K562 (cell line): Measurements from ENCODE around the gene GOLGB1. TPM values are rescaled to one million over a fixed set of nuclear protein-coding genes. Genes with fewer than 3 reads are reported as not detected.

Experiments used
- BHLHE40 ChIP-seq: IDR thresholded peaks from 2 replicates; pipeline ENCODE4 v1.6.1; 2011; ENCODE audit warnings: low read length, improper control_type of control experiment
- BRD4 ChIP-seq: fragments of 200-600 bp; sonication (generic); IDR thresholded peaks from 2 replicates; pipeline ENCODE4 v1.6.1; 2017; ENCODE audit warnings: inconsistent platforms
- CGGBP1 ChIP-seq: fragments of 250-450 bp; sonication (Bioruptor Pico); IDR thresholded peaks from 2 replicates; pipeline ENCODE4 v1.9.0; 2021; ENCODE audit warnings: mild to moderate bottlenecking
- CREM ChIP-seq: IDR thresholded peaks from 2 replicates; pipeline ENCODE4 v1.6.1; 2014; ENCODE audit warnings: antibody characterized with exemption, low read depth
- CTBP1 ChIP-seq: fragments of 450-650 bp; IDR thresholded peaks from 2 replicates; pipeline ENCODE4 v1.6.1; 2016; ENCODE audit warnings: borderline replicate concordance
- DPF2 ChIP-seq: fragments of 450-650 bp; IDR thresholded peaks from 2 replicates; pipeline ENCODE4 v1.6.1; 2016
- ELF2 ChIP-seq: fragments of 250-450 bp; sonication (Bioruptor Pico); IDR thresholded peaks from 2 replicates; pipeline ENCODE4 v1.5.0; 2021; ENCODE audit warnings: mild to moderate bottlenecking
- MIER1 ChIP-seq: fragments of 450-650 bp; IDR thresholded peaks from 2 replicates; pipeline ENCODE4 v1.6.1; 2016; ENCODE audit warnings: antibody characterized with exemption, mild to moderate bottlenecking, low read depth
- NR2C1 ChIP-seq, 2 experiments: fragments of 450-650 bp; IDR thresholded peaks; 2 replicates each; pipeline ENCODE4 v1.6.1; 2017; ENCODE audit warnings: mild to moderate bottlenecking in 2 of 2, antibody characterized with exemption in 1 of 2, inconsistent platforms in 1 of 2, missing compliant biosample characterization in 1 of 2, missing genetic modification characterization in 1 of 2
- NRF1 ChIP-seq, 2 experiments: fragments of 450-650 bp; IDR thresholded peaks in 1 of 2; conservative IDR thresholded peaks in 1 of 2; 2 replicates each; pipeline ENCODE4 v1.6.1; 2014; ENCODE audit warnings: mild to moderate bottlenecking in 2 of 2
- PHF20 ChIP-seq: fragments of 450-650 bp; IDR thresholded peaks from 2 replicates; pipeline ENCODE4 v1.6.1; 2018; ENCODE audit not compliant: partially characterized antibody
- RBM25 ChIP-seq: fragments of 200-400 bp; formaldehyde crosslinking; IDR thresholded peaks from 2 replicates; pipeline ENCODE4 v1.6.1; 2018; ENCODE audit warnings: low read length, low read depth, moderate library complexity; ENCODE audit not compliant: severe bottlenecking
- RBM39 ChIP-seq: fragments of 200-400 bp; formaldehyde crosslinking; optimal IDR thresholded peaks from 2 replicates; pipeline ENCODE3; 2018; ENCODE audit warnings: low read depth, low read length
- RCOR1 ChIP-seq, 2 experiments: IDR thresholded peaks; 2 replicates each; pipeline ENCODE4 v1.6.1; 2012; ENCODE audit warnings: low read depth in 2 of 2, low read length in 2 of 2, borderline replicate concordance in 1 of 2, improper control_type of control experiment in 1 of 2
- RFX1 ChIP-seq: fragments of 450-650 bp; IDR thresholded peaks from 2 replicates; pipeline ENCODE4 v1.6.1; 2016; ENCODE audit warnings: mild to moderate bottlenecking, moderate library complexity
- SMARCA4 ChIP-seq: fragments of 450-650 bp; IDR thresholded peaks from 2 replicates; pipeline ENCODE4 v1.6.1; 2016
- SP1 ChIP-seq: sonication (generic); formaldehyde crosslinking; IDR thresholded peaks from 2 replicates; pipeline ENCODE4 v1.8.1; 2022; ENCODE audit warnings: mild to moderate bottlenecking, missing genetic modification reagents
- STAT5A ChIP-seq: IDR thresholded peaks from 2 replicates; pipeline ENCODE4 v1.6.1; 2012; ENCODE audit warnings: low read length, inconsistent platforms, borderline replicate concordance
- THRA ChIP-seq: fragments of 450-650 bp; IDR thresholded peaks from 2 replicates; pipeline ENCODE4 v1.6.1; 2017; ENCODE audit warnings: mild to moderate bottlenecking, moderate library complexity
- ZNF224 ChIP-seq: sonication (generic); formaldehyde crosslinking; IDR thresholded peaks from 2 replicates; pipeline ENCODE4 v1.8.0; 2022; ENCODE audit warnings: mild to moderate bottlenecking, missing genetic modification reagents
- ZNF24 ChIP-seq: fragments of 450-650 bp; IDR thresholded peaks from 2 replicates; pipeline ENCODE4 v1.6.1; 2016
- ZNF274 ChIP-seq: IDR thresholded peaks from 2 replicates; pipeline ENCODE4 v1.6.1; 2011; ENCODE audit warnings: low read depth, mild to moderate bottlenecking, low read length, moderate library complexity, borderline replicate concordance
- ZNF324 ChIP-seq: fragments of 250-450 bp; sonication (Bioruptor Pico); IDR thresholded peaks from 2 replicates; pipeline ENCODE4 v1.4.0; 2020; ENCODE audit warnings: mild to moderate bottlenecking
- ZNF609 ChIP-seq: sonication (generic); formaldehyde crosslinking; IDR thresholded peaks from 2 replicates; pipeline ENCODE4 v1.8.1; 2023; ENCODE audit warnings: missing genetic modification reagents, mild to moderate bottlenecking, borderline replicate concordance
- ZNF696 ChIP-seq: fragments of 250-450 bp; sonication (Bioruptor Pico); conservative IDR thresholded peaks from 2 replicates; pipeline ENCODE4 v1.4.0; 2020; ENCODE audit warnings: mild to moderate bottlenecking, moderate library complexity
- polyA plus RNA-seq, 8 experiments: library from polyadenylated mRNA; depleted of rRNA in 4 of 8; stranded (reverse) in 5 of 8; unstranded in 3 of 8; fragments of >200 nt; fragmentation: Nextera tagmentation in 2 of 8; fragmentation: Illumina TruSeq in 1 of 8; extraction: Ambion mirVana in 2 of 8; extraction: Trizol in 1 of 8; gene quantifications; 2 replicates each; pipeline versions ENCODE4 v1.2.1 to v1.2.3, GENCODE V29; 2011 to 2014; ENCODE audit warnings: inconsistent platforms in 1 of 8, missing spikeins in 1 of 8
- total RNA-seq, 7 experiments: library from RNA; depleted of rRNA in 6 of 7; stranded (reverse); fragments of >200 nt in 6 of 7; fragmentation: Illumina TruSeq in 2 of 7; extraction: Trizol in 2 of 7; gene quantifications; 2 replicates each; pipeline versions ENCODE4 v1.2.1 to v1.2.3, GENCODE V29; 2011 to 2021; ENCODE audit warnings: low replicate concordance in 1 of 7

The GOLGB1 gene
- total and polyA plus RNA-seq, 9 of the 15 experiments (the other 6 are each of a cell fraction or from before 2014, with no cell fraction given) = 4.0 to 16.3 (median 9.7) TPM

- TF ChIP-seq CGGBP1 (CRISPR knock-in tag) (no peak), CREM (peak; percentile 75), BHLHE40 (peak; percentile 53), NR2C1 (IDR thresholded peaks at IDR 0.05) (peak; percentile 99), NR2C1 (tag; IDR thresholded peaks at IDR 0.05) (peak; percentile 99), RBM39 (no peak), SP1 (peak; percentile 55; the same call in 1 of the 2 replicates), PHF20 (peak; percentile 76), ZNF24 (no peak), RFX1 (peak; percentile 97), MIER1 (no peak), ZNF609 (no peak), ZNF324 (CRISPR knock-in tag) (no peak), STAT5A (no peak), SMARCA4 (no peak), NRF1 (conservative IDR thresholded peaks at IDR 0.05 in 1 of 2, IDR thresholded peaks at IDR 0.05 in 1 of 2) (peak; percentile 52 to 57), ZNF274 (no peak), DPF2 (no peak), RBM25 (peak; percentile 88), ZNF696 (CRISPR knock-in tag) (no peak), ZNF224 (CRISPR knock-in tag) (no peak), BRD4 (0 out of 2 replicates have a peak, but pooled peaks have one; percentile 13), ELF2 (CRISPR knock-in tag) (no peak; the same call in 1 of the 2 replicates), CTBP1 (peak; percentile 67; the same call in 1 of the 2 replicates), RCOR1 (IDR thresholded peaks at IDR 0.05; ENCODE audit: borderline replicate concordance in 1 of 2, low read depth in 2 of 2, low read length in 2 of 2) (peak in 1 of 2 experiments; percentile 44; a peak in 1 of 4 replicates), THRA (no peak)
These were observed at the start of gene GOLGB1 (continued) for GRCh38 chr3:121749276-121750086.
